ENCODE results near the gene MRM2. TPM values are rescaled to one million over a fixed set of nuclear protein-coding genes. Genes with fewer than 3 reads are reported as not detected.

Gene MRM2
- total and polyA plus RNA-seq, 4 donors, result 14.5 to 33.0 (median 27.7) TPM

DNA sequence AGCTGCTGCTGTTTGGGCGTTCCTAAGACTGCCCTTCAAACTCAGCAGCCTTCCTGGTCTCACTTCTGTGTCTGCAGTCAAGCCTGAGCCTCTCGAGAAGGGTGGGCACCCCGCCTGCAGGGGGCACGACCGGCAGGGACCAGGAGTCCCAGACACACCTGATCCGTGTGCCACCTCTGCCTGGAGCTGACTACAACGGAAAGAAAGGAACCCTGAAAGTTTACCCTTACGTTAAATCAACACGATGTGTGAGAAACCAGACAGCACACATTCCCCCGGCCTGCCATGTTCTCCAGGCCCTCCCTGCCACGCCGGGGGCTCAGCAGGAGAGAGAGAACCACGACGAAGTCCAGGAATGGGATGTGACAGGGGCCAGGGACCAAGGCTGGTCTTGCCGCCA is 14.3 kb downstream of the MRM2 start:
- peaks cover 80% of the 10 kb centered on the region for H3K36me3 ChIP-seq (ENCODE audit: control insufficient read depth, insufficient read depth, low read length)
- peaks cover 21% of the 10 kb centered on the region for H3K4me1 ChIP-seq (ENCODE audit: control insufficient read depth, insufficient read depth, low read length)
- DNase-seq (ENCODE audit: low read depth in 4 of 6, low spot score in 6 of 6), result no peak
- no peaks in the 10 kb centered on the region for H3K9me3 ChIP-seq (ENCODE audit: control insufficient read depth, insufficient read depth, low read length)
- H3K4me3 ChIP-seq (ENCODE audit: low read depth, low read length), result no peak overlapping the region
- 91% methylated on average over 15 of the region's 15 CpGs for whole genome bisulfite sequencing (ENCODE audit: insufficient coverage)
- H3K27ac ChIP-seq (ENCODE audit: low read depth, low read length), result no peak overlapping the region
- no peaks in the 10 kb centered on the region for H3K27me3 ChIP-seq (ENCODE audit: control insufficient read depth, insufficient read depth, low read length)

GRCh38 chr7:2225830-2226229 is 16.2 kb downstream of the MRM2 start:
- no peak for DNase-seq (ENCODE audit: low read depth in 4 of 6, low spot score in 6 of 6)
- Histone ChIP-seq H3K4me3 (ENCODE audit: low read depth, low read length) (no peak overlapping the region), H3K4me1 (ENCODE audit: control insufficient read depth, insufficient read depth, low read length) (peaks cover 7% of the 10 kb centered on the region), H3K9me3 (ENCODE audit: control insufficient read depth, insufficient read depth, low read length) (no peaks in the 10 kb centered on the region), H3K27ac (ENCODE audit: low read depth, low read length) (no peak overlapping the region), H3K36me3 (ENCODE audit: control insufficient read depth, insufficient read depth, low read length) (peaks cover 98% of the 10 kb centered on the region), H3K27me3 (ENCODE audit: control insufficient read depth, insufficient read depth, low read length) (no peaks in the 10 kb centered on the region)
- 96% methylated on average over 12 of the region's 13 CpGs for WGBS (ENCODE audit: insufficient coverage)

- Histone ChIP-seq H3K36me3 (ENCODE audit: control insufficient read depth, insufficient read depth, low read length) (peaks cover 98% of the 10 kb centered on the region), H3K9me3 (ENCODE audit: control insufficient read depth, insufficient read depth, low read length) (no peaks in the 10 kb centered on the region), H3K4me1 (ENCODE audit: control insufficient read depth, insufficient read depth, low read length) (peaks cover 2% of the 10 kb centered on the region), H3K27ac (ENCODE audit: low read depth, low read length) (no peak overlapping the region), H3K27me3 (ENCODE audit: control insufficient read depth, insufficient read depth, low read length) (no peaks in the 10 kb centered on the region), H3K4me3 (ENCODE audit: low read depth, low read length) (no peak overlapping the region)
- 98% methylated on average over 13 of the region's 14 CpGs for WGBS (ENCODE audit: insufficient coverage)
- DNase-seq (ENCODE audit: low read depth in 4 of 6, low spot score in 6 of 6), result no peak
Measured at GRCh38 chr7:2225336-2225735, 16.7 kb downstream of the MRM2 start.

GRCh38 chr7:2224934-2225333 is 17.1 kb downstream of the MRM2 start:
- WGBS (ENCODE audit: insufficient coverage), result 96% methylated on average over 4 of the region's 4 CpGs

GRCh38 chr7:2224491-2224928 is 17.5 kb downstream of the MRM2 start:
- WGBS (ENCODE audit: insufficient coverage), result 85% methylated on average over 13 of the region's 13 CpGs
- no peaks in the 10 kb centered on the region for H3K27me3 ChIP-seq (ENCODE audit: control insufficient read depth, insufficient read depth, low read length)
- H3K36me3 ChIP-seq (ENCODE audit: control insufficient read depth, insufficient read depth, low read length), result peaks cover 98% of the 10 kb centered on the region

More at GRCh38 chr7:2224934-2225333, 17.1 kb downstream of the MRM2 start:
- H3K27ac ChIP-seq (ENCODE audit: low read depth, low read length), result no peak overlapping the region
- H3K4me1 ChIP-seq (ENCODE audit: control insufficient read depth, insufficient read depth, low read length), result no peaks in the 10 kb centered on the region
- H3K4me3 ChIP-seq (ENCODE audit: low read depth, low read length), result no peak overlapping the region
- no peaks in the 10 kb centered on the region for H3K27me3 ChIP-seq (ENCODE audit: control insufficient read depth, insufficient read depth, low read length)
- H3K9me3 ChIP-seq (ENCODE audit: control insufficient read depth, insufficient read depth, low read length), result no peaks in the 10 kb centered on the region
- no peak for DNase-seq (ENCODE audit: low read depth in 4 of 6, low spot score in 6 of 6)
- peaks cover 98% of the 10 kb centered on the region for H3K36me3 ChIP-seq (ENCODE audit: control insufficient read depth, insufficient read depth, low read length)

GRCh38 chr7:2223321-2223720 is 18.7 kb downstream of the MRM2 start:
- H3K36me3 ChIP-seq (ENCODE audit: control insufficient read depth, insufficient read depth, low read length), result peaks cover 99% of the 10 kb centered on the region

More at GRCh38 chr7:2224491-2224928, 17.5 kb downstream of the MRM2 start:
- no peaks in the 10 kb centered on the region for H3K4me1 ChIP-seq (ENCODE audit: control insufficient read depth, insufficient read depth, low read length)
- no peak for DNase-seq (ENCODE audit: low read depth in 4 of 6, low spot score in 6 of 6)
- H3K9me3 ChIP-seq (ENCODE audit: control insufficient read depth, insufficient read depth, low read length), result no peaks in the 10 kb centered on the region
- no peak overlapping the region for H3K27ac ChIP-seq (ENCODE audit: low read depth, low read length)
- no peak overlapping the region for H3K4me3 ChIP-seq (ENCODE audit: low read depth, low read length)

GRCh38 chr7:2222516-2222915 is 19.5 kb downstream of the MRM2 start:
- no peak for DNase-seq (ENCODE audit: low read depth in 4 of 6, low spot score in 6 of 6)
- Histone ChIP-seq H3K4me3 (ENCODE audit: low read depth, low read length) (no peak overlapping the region), H3K4me1 (ENCODE audit: control insufficient read depth, insufficient read depth, low read length) (no peaks in the 10 kb centered on the region), H3K27ac (ENCODE audit: low read depth, low read length) (no peak overlapping the region), H3K9me3 (ENCODE audit: control insufficient read depth, insufficient read depth, low read length) (no peaks in the 10 kb centered on the region), H3K27me3 (ENCODE audit: control insufficient read depth, insufficient read depth, low read length) (no peaks in the 10 kb centered on the region), H3K36me3 (ENCODE audit: control insufficient read depth, insufficient read depth, low read length) (peaks cover 99% of the 10 kb centered on the region)
- 95% methylated on average over 19 of the region's 22 CpGs for WGBS (ENCODE audit: insufficient coverage)

More at GRCh38 chr7:2223321-2223720, 18.7 kb downstream of the MRM2 start:
- Histone ChIP-seq H3K27me3 (ENCODE audit: control insufficient read depth, insufficient read depth, low read length) (no peaks in the 10 kb centered on the region), H3K27ac (ENCODE audit: low read depth, low read length) (no peak overlapping the region), H3K4me1 (ENCODE audit: control insufficient read depth, insufficient read depth, low read length) (no peaks in the 10 kb centered on the region), H3K9me3 (ENCODE audit: control insufficient read depth, insufficient read depth, low read length) (no peaks in the 10 kb centered on the region), H3K4me3 (ENCODE audit: low read depth, low read length) (no peak overlapping the region)
- 96% methylated on average over 17 of the region's 17 CpGs for WGBS (ENCODE audit: insufficient coverage)
- DNase-seq (ENCODE audit: low read depth in 4 of 6, low spot score in 6 of 6), result no peak

DNA sequence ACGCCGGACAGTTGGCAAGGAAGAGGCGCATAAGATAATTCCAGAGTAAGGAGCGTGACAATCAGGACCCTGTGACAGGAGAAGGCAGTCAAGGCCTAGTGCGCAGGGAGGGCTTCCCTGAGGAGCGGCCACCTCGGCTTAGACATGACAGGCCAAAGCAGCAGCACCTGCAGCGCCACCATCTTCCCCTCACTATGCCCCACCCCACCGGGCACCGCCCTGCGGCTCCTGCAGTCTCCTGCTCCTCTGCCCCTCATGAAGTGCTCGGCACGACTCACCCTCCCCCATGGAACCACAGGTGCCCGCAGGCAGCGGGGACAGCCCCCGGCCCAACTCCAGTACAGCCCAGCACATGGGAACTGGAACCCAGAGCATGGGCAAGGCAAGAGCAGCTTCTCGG is 21.1 kb downstream of the MRM2 start:
- H3K27me3 ChIP-seq (ENCODE audit: control insufficient read depth, insufficient read depth, low read length), result no peaks in the 10 kb centered on the region
- H3K36me3 ChIP-seq (ENCODE audit: control insufficient read depth, insufficient read depth, low read length), result peaks cover 100% of the 10 kb centered on the region
- no peak overlapping the region for H3K27ac ChIP-seq (ENCODE audit: low read depth, low read length)
- over 99% methylated on average over 15 of the region's 17 CpGs for WGBS (ENCODE audit: insufficient coverage)
- DNase-seq (ENCODE audit: low read depth in 4 of 6, low spot score in 6 of 6), result no peak
- no peak overlapping the region for H3K4me3 ChIP-seq (ENCODE audit: low read depth, low read length)
- no peaks in the 10 kb centered on the region for H3K4me1 ChIP-seq (ENCODE audit: control insufficient read depth, insufficient read depth, low read length)
- no peaks in the 10 kb centered on the region for H3K9me3 ChIP-seq (ENCODE audit: control insufficient read depth, insufficient read depth, low read length)

DNA sequence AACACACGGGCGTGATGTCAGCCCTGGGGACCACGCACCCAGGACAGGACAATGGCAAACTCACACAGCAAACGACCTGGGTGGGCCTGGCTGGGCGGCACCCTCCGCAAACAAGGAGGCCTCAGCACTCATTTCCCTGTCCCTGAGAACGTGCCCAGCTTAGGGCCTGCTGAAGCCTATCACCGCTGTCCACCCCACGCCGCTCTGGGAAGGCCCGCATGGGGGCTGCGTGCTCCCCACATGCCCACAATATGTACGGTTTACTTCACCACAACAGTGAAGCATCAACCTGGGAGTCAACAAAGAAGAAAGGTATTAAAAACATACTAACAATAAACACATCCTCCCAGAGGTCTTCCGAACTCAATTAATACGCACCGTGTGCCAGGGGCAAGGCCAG is 21.5 kb downstream of the MRM2 start:
- peaks cover 100% of the 10 kb centered on the region for H3K36me3 ChIP-seq (ENCODE audit: control insufficient read depth, insufficient read depth, low read length)

DNA sequence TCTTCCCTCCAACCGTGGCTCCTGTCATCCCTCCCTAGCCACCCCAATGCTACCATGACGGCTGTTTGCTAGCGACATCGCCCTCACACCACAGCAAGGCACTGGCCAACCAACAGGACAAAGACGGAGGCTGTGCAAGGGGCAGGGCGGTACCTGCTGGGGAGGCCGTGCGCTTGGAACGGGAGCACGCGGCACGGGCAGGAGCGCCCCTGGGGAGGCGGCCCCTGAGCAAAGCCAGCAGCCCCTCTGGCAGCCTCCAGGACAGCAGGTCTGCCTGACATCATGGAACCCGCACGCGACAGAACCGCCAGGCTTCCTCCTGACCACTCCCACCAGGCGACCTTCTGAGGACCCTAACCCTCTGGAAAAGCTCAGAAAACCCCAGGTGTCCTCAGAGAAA is 22.0 kb downstream of the MRM2 start:
- WGBS (ENCODE audit: insufficient coverage), result 89% methylated on average over 17 of the region's 19 CpGs
- Histone ChIP-seq H3K4me1 (ENCODE audit: control insufficient read depth, insufficient read depth, low read length) (no peaks in the 10 kb centered on the region), H3K36me3 (ENCODE audit: control insufficient read depth, insufficient read depth, low read length) (peaks cover 100% of the 10 kb centered on the region), H3K27me3 (ENCODE audit: control insufficient read depth, insufficient read depth, low read length) (no peaks in the 10 kb centered on the region), H3K27ac (ENCODE audit: low read depth, low read length) (no peak overlapping the region), H3K4me3 (ENCODE audit: low read depth, low read length) (no peak overlapping the region), H3K9me3 (ENCODE audit: control insufficient read depth, insufficient read depth, low read length) (no peaks in the 10 kb centered on the region)
- no peak for DNase-seq (ENCODE audit: low read depth in 4 of 6, low spot score in 6 of 6)

More for the DNA sequence above, 21.5 kb downstream of the MRM2 start:
- Histone ChIP-seq H3K27me3 (ENCODE audit: control insufficient read depth, insufficient read depth, low read length) (no peaks in the 10 kb centered on the region), H3K27ac (ENCODE audit: low read depth, low read length) (no peak overlapping the region), H3K4me3 (ENCODE audit: low read depth, low read length) (no peak overlapping the region), H3K9me3 (ENCODE audit: control insufficient read depth, insufficient read depth, low read length) (no peaks in the 10 kb centered on the region), H3K4me1 (ENCODE audit: control insufficient read depth, insufficient read depth, low read length) (no peaks in the 10 kb centered on the region)
- DNase-seq (ENCODE audit: low read depth in 4 of 6, low spot score in 6 of 6), result no peak
- WGBS (ENCODE audit: insufficient coverage), result 88% methylated on average over 16 of the region's 16 CpGs

All from spinal cord (tissue), 10 donors.